Measurements from ENCODE around the gene C20orf96.
"Not testable (repeated sequence)": the region's sequence is repeated elsewhere in the genome, so short reads cannot be mapped to it uniquely, and the experiment has no call there.

Gene C20orf96

DNA sequence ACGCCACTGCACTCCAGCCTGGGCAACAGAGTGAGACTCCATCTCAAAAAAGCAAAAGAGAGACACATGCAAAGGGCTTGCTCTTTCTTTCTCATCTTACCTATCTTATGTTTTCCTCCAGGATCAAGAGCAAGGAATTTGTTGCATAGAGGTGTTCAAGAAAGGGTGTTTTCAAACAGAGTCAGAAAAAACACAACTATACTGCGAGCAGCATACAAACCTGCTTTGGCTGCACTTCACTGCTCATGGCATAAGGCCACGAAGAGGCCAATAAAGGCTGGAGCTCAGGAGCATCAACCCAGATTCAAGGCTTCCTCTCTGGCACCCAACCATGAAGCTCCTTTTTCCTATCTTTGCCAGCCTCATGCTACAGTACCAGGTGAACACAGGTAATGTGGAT lies 63.6 kb downstream of the C20orf96 start, which contains the start of gene DEFB129:
DEFB129 (plus strand) TSS at position 301 of the 400 bp plus-strand sequence; CDS start at position 332, 31 bp downstream.
- no peak for DNase-seq

GRCh38 chr20:225879-226278 lies 64.7 kb downstream of the C20orf96 start:
- not testable (repeated sequence) for DNase-seq

GRCh38 chr20:221258-221830 lies 69.2 kb downstream of the C20orf96 start:
- no peak for DNase-seq
